GM12801 (cell line): ENCODE results near the gene TATDN3.

Experiments used
- TF ChIP-seq, protein P1 (sequence below): IDR thresholded peaks from one replicate; pipeline ENCODE4 v1.5.1; 2011; ENCODE audit warnings: control low read depth; ENCODE audit not compliant: insufficient read length; ENCODE audit errors: extremely low read depth

TATDN3 gene

GRCh38 chr1:212753749-212754148 is 37.9 kb upstream of the TATDN3 start:
- TF ChIP-seq, protein P1, sequence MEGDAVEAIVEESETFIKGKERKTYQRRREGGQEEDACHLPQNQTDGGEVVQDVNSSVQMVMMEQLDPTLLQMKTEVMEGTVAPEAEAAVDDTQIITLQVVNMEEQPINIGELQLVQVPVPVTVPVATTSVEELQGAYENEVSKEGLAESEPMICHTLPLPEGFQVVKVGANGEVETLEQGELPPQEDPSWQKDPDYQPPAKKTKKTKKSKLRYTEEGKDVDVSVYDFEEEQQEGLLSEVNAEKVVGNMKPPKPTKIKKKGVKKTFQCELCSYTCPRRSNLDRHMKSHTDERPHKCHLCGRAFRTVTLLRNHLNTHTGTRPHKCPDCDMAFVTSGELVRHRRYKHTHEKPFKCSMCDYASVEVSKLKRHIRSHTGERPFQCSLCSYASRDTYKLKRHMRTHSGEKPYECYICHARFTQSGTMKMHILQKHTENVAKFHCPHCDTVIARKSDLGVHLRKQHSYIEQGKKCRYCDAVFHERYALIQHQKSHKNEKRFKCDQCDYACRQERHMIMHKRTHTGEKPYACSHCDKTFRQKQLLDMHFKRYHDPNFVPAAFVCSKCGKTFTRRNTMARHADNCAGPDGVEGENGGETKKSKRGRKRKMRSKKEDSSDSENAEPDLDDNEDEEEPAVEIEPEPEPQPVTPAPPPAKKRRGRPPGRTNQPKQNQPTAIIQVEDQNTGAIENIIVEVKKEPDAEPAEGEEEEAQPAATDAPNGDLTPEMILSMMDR, result no peak

DNA sequence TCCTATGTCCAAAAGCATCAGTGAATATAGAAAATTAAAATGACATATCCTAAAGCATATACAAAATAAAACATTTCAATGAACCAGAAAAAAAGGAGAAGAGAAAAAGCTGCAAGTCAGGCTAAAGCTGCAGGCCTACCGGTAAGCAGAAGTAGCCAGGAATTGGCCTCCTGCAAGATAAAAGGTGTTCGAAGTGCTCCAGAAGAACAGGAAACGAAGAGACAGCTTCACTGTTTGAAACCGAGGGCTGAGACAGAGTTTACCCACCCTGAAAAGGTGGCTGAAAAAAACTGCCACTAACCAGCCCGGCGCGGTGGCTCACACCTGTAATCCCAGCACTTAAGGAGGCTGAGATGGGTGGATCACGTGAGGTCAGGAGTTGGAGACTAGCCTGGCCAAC is 37.5 kb upstream of the TATDN3 start:
- TF ChIP-seq, protein P1, result no peak

GRCh38 chr1:212754680-212755079 is 37.0 kb upstream of the TATDN3 start:
- TF ChIP-seq, protein P1, result no peak

GRCh38 chr1:212759683-212760082 is 32.0 kb upstream of the TATDN3 start:
- TF ChIP-seq, protein P1, result no peak

DNA sequence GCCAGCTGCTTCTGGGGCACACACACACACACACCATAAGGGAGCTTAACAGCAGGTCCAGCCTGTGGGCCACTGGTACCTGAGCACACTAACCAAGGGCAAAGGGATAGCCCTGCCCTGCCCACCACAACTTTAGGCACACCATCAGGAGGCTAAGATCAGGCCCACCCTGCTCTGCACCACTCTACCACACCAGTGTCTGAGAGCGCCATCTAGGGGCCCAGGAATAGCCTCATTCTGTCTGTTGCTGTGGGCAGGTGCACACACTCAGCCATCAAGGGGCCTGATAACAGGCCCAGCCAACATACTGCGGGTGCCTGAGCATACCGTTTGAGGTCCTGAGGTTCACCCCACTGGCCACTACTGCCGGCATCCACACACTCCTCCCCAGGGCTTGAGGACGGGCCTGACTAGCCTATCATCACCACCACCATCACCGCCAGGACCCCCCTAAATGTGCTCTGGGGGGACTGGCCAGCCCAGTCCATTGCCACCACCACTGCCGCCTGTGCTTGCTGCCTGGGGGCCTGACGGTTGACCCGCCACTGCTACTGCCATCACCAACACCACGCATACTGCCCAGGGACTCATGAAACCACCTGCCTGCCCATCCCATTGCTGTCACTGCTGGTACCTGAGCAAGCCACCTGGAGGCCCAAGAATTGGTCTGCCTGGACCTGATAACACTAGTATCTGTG is 31.4 kb upstream of the TATDN3 start:
- TF ChIP-seq, protein P1, result no peak

GRCh38 chr1:212762234-212762633 is 29.5 kb upstream of the TATDN3 start:
- TF ChIP-seq, protein P1, result no peak

GRCh38 chr1:212762839-212763238 is 28.9 kb upstream of the TATDN3 start:
- TF ChIP-seq, protein P1, result no peak
